WI38 (cell line): ENCODE results near the gene TK1.
"Not testable (repeated sequence)": the region's sequence is repeated elsewhere in the genome, so short reads cannot be mapped to it uniquely, and the experiment has no call there.

Source experiments
- H3K4me3 ChIP-seq: 2 replicates; pipeline ENCODE4 v1.5.1; 2011; ENCODE audit warnings: low read depth, mild to moderate bottlenecking, control low read depth, low read length
- CTCF ChIP-seq: IDR thresholded peaks from 2 replicates; pipeline ENCODE4 v1.5.1; 2012; ENCODE audit warnings: low read depth, mild to moderate bottlenecking, control low read depth, low read length

Gene TK1

GRCh38 chr17:78142119-78142861, 44.6 kb downstream of the TK1 start:
- TF ChIP-seq CTCF, result no peak
- H3K4me3 ChIP-seq, result no peak overlapping the region

GRCh38 chr17:78141437-78142118, 45.3 kb downstream of the TK1 start:
- TF ChIP-seq CTCF, result no peak

GRCh38 chr17:78140169-78141051, 46.4 kb downstream of the TK1 start:
- no peak overlapping the region for H3K4me3 ChIP-seq
- TF ChIP-seq CTCF, result no peak

More at GRCh38 chr17:78141437-78142118, 45.3 kb downstream of the TK1 start:
- H3K4me3 ChIP-seq, result no peak overlapping the region

GRCh38 chr17:78139861-78140168, 47.0 kb downstream of the TK1 start:
- not testable (repeated sequence) for H3K4me3 ChIP-seq

GRCh38 chr17:78138204-78139060, 48.4 kb downstream of the TK1 start:
- H3K4me3 ChIP-seq, result no peak overlapping the region
- no peak for TF ChIP-seq CTCF

GRCh38 chr17:78137392-78138203, 49.3 kb downstream of the TK1 start:
- TF ChIP-seq CTCF, result peak; percentile 42
- no peak overlapping the region for H3K4me3 ChIP-seq
